ENCODE results near the gene FAM98A.

The FAM98A gene

GRCh38 chr2:33607251-33607721, 8.2 kb upstream of the FAM98A start:
- DNase-seq (ENCODE audit: extremely low read depth, low read depth): no peak
- TF ChIP-seq CTCF (IDR thresholded peaks at IDR 0.05; ENCODE audit: low read depth, low read length): no peak

DNA sequence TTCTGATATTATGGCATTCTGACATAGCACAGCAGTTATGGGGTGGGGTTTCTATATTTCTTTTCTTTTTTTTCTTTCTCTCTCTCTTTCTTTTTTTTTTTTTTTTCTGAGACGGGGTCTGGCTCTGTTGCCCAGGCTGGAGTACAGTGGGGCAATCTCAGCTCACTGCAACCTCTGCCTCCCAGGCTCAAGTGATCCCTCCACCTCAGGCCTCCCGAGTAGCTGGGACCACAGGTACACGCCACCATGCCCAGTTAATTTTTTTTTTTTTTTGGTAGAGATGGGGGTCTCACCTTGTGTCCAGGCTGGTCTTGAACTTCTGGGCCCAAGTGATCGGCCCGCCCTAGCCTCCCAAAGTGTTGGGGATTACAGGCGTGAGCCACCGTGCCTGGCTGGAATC, 7.5 kb upstream of the FAM98A start:
- no peak for TF ChIP-seq CTCF (IDR thresholded peaks at IDR 0.05; ENCODE audit: low read depth, low read length)
- no peak for DNase-seq (ENCODE audit: extremely low read depth, low read depth)

- TF ChIP-seq CTCF (IDR thresholded peaks at IDR 0.05; ENCODE audit: low read depth, low read length): no peak
- no peak for DNase-seq (ENCODE audit: extremely low read depth, low read depth)
Measured at GRCh38 chr2:33606100-33606499, 7.0 kb upstream of the FAM98A start.

GRCh38 chr2:33605056-33605455, 6.0 kb upstream of the FAM98A start:
- DNase-seq (ENCODE audit: extremely low read depth, low read depth): no peak
- no peak for TF ChIP-seq CTCF (IDR thresholded peaks at IDR 0.05; ENCODE audit: low read depth, low read length)

DNA sequence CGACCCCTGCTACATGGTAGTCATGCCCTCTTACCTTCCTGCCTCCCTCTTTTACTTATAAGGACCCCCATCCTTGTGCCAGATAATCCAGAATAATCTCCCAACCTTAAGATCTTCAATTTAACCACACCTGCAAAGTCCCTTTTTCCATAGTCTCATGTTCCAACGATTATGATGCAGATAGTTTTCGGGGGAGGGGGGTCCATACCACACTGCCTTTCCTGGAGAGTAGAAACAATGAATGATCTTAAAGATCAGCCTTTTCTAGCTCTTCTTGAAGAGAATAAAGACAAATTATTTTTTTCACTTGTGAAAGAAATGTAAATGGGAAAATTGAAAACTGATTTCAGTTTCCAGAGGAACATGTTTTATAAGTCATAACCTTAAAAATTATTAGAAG, 4.3 kb upstream of the FAM98A start:
- TF ChIP-seq CTCF (IDR thresholded peaks at IDR 0.05; ENCODE audit: low read depth, low read length): no peak
- no peak for DNase-seq (ENCODE audit: extremely low read depth, low read depth)

- DNase-seq (ENCODE audit: extremely low read depth, low read depth): no peak
- TF ChIP-seq CTCF (IDR thresholded peaks at IDR 0.05; ENCODE audit: low read depth, low read length): no peak
Measured at GRCh38 chr2:33602201-33602830, 3.2 kb upstream of the FAM98A start.

- DNase-seq (ENCODE audit: extremely low read depth, low read depth): no peak
- no peak for TF ChIP-seq CTCF (IDR thresholded peaks at IDR 0.05; ENCODE audit: low read depth, low read length)
Measured at GRCh38 chr2:33599943-33600192, 769 bp upstream of the FAM98A start.

Data from AG09319 (cell line).